Body of pancreas (tissue), 4 donors: Measurements from ENCODE around the gene EPHX1. TPM values are rescaled to one million over a fixed set of nuclear protein-coding genes. Genes with fewer than 3 reads are reported as not detected.

ENCODE experiments used
- ATAC-seq: fragments of 150-250 bp; one replicate; pipeline ENCODE4 v1.9.1; 2016
- DNase-seq, 4 donors: peaks; one replicate each; pipeline ENCODE4 v3.0.0-alpha.2; 2019
- H3K27ac ChIP-seq, 4 donors: fragments of 200-600 bp; sonication (generic); 1 replicate in 3 of 4; 2 replicates in 1 of 4; pipeline versions ENCODE4 v1.5.1 to v1.6.1; 2016 to 2019; ENCODE audit warnings: mild to moderate bottlenecking in 1 of 4, mixed read lengths in 1 of 4, moderate library complexity in 1 of 4
- H3K27me3 ChIP-seq, 2 donors: fragments of 200-600 bp; sonication (generic); one replicate each; pipeline ENCODE4 v1.6.0; 2016; ENCODE audit warnings: mild to moderate bottlenecking in 1 of 2
- H3K36me3 ChIP-seq, 2 donors: fragments of 200-600 bp; sonication (generic); replicated peaks in 1 of 2; 2 replicates each; pipeline ENCODE4 v1.5.1; 2016; ENCODE audit warnings: low read depth in 2 of 2; ENCODE audit not compliant: insufficient read depth in 1 of 2
- H3K4me1 ChIP-seq: fragments of 200-600 bp; sonication (generic); one replicate; pipeline ENCODE4 v1.6.0; 2016
- H3K4me3 ChIP-seq, 2 donors: fragments of 200-600 bp; sonication (generic); 1 replicate in 1 of 2; 2 replicates in 1 of 2; pipeline ENCODE4 v1.5.1; 2016 to 2019
- H3K9me3 ChIP-seq, 3 donors: fragments of 200-600 bp; sonication (generic); 1 replicate in 2 of 3; 2 replicates in 1 of 3; pipeline ENCODE4 v1.5.1; 2016
- CTCF ChIP-seq, 7 experiments: fragments of 450-650 bp in 4 of 7; fragments of 200-600 bp in 3 of 7; sonication (generic) in 3 of 7; IDR thresholded peaks; one replicate each; pipeline ENCODE4 v1.5.1; 2016 to 2019; ENCODE audit warnings: antibody characterized with exemption in 7 of 7
- POLR2A ChIP-seq, 3 donors: fragments of 450-650 bp; IDR thresholded peaks; one replicate each; pipeline ENCODE4 v1.6.1; 2016; ENCODE audit warnings: antibody characterized with exemption in 3 of 3, mild to moderate bottlenecking in 2 of 3
- WGBS, 2 donors: methylation state at CpG; one replicate each; pipeline ENCODE4 v1.1.5; 2017; 5-methylcytosine and 5-hydroxymethylcytosine counted together
- intact Hi-C: fragments of 100-400 bp; cut with DNase I; formaldehyde crosslinking; loops from one replicate; pipeline ENCODE4 v1.15.1; 2023
- total RNA-seq, 2 donors: library from RNA; depleted of rRNA; stranded (reverse); fragments of >200 nt; gene quantifications; one replicate each; pipeline ENCODE4 v1.1.0, GENCODE V29; 2016

The EPHX1 gene
- total RNA-seq, 2 donors from 2014 or later = 109 to 136 TPM

GRCh38 chr1:225840713-225841112 is 30.8 kb downstream of the EPHX1 start:
- Histone ChIP-seq H3K36me3 (peaks cover 7 to 16% of the 10 kb centered on the region in 2 donors), H3K4me1 (peaks cover 12% of the 10 kb centered on the region), H3K27ac (no peak overlapping the region), H3K9me3 (no peaks in the 10 kb centered on the region), H3K4me3 (no peak overlapping the region), H3K27me3 (no peaks in the 10 kb centered on the region)
- DNase-seq = no peak
- no peak for ATAC-seq
- intact Hi-C loops = no loop called here
- no peak for TF ChIP-seq CTCF (IDR thresholded peaks at IDR 0.05)
- no peak for TF ChIP-seq POLR2A (IDR thresholded peaks at IDR 0.05)
- WGBS, 2 donors = 84 to 88% methylated on average over 4 of the region's 4 CpGs

- no peak for TF ChIP-seq CTCF (IDR thresholded peaks at IDR 0.05)
- TF ChIP-seq POLR2A (IDR thresholded peaks at IDR 0.05) = no peak
- WGBS, 2 donors = 66 to 73% methylated on average over 8 to 11 of the region's 12 CpGs
- Histone ChIP-seq H3K27ac (peak overlapping the region in 2 of 4 donors; percentile 29 to 38), H3K36me3 (peaks cover 11 to 16% of the 10 kb centered on the region in 2 donors), H3K9me3 (no peaks in the 10 kb centered on the region), H3K27me3 (no peaks in the 10 kb centered on the region), H3K4me1 (peaks cover 18% of the 10 kb centered on the region), H3K4me3 (no peak overlapping the region)
- ATAC-seq (no peak), DNase-seq (no peak)
- intact Hi-C loops = no loop called here
Measured at GRCh38 chr1:225842074-225842473, 32.1 kb downstream of the EPHX1 start.

GRCh38 chr1:225842788-225843425 is 33.0 kb downstream of the EPHX1 start:
- Histone ChIP-seq H3K36me3 (peaks cover 11 to 16% of the 10 kb centered on the region in 2 donors), H3K4me3 (no peak overlapping the region), H3K9me3 (no peaks in the 10 kb centered on the region), H3K27ac (peak overlapping the region in 2 of 4 donors; percentile 29 to 38), H3K4me1 (peaks cover 27% of the 10 kb centered on the region), H3K27me3 (no peaks in the 10 kb centered on the region)
- WGBS, 2 donors = 71 to 90% methylated on average over 6 of the region's 6 CpGs
- no peak for DNase-seq
- ATAC-seq = no peak
- TF ChIP-seq POLR2A (IDR thresholded peaks at IDR 0.05) = no peak
- intact Hi-C loops = no loop called here

- H3K9me3 ChIP-seq = no peaks in the 10 kb centered on the region
- H3K27me3 ChIP-seq = no peaks in the 10 kb centered on the region
- H3K4me3 ChIP-seq = no peak overlapping the region
- DNase-seq = no peak
- intact Hi-C loops = no loop called here
- peaks cover 11 to 16% of the 10 kb centered on the region in 2 donors for H3K36me3 ChIP-seq
- no peak for ATAC-seq
- peaks cover 32% of the 10 kb centered on the region for H3K4me1 ChIP-seq
- 77 to 81% methylated on average over 5 to 6 of the region's 6 CpGs for WGBS, 2 donors
- TF ChIP-seq POLR2A (IDR thresholded peaks at IDR 0.05) = no peak
- TF ChIP-seq CTCF (IDR thresholded peaks at IDR 0.05) = no peak
- H3K27ac ChIP-seq = peak overlapping the region in 1 of 4 donors; percentile 36
Measured at GRCh38 chr1:225843426-225843795, 33.5 kb downstream of the EPHX1 start.

GRCh38 chr1:225844236-225845061 is 34.5 kb downstream of the EPHX1 start:
- WGBS, 2 donors = 74 to 78% methylated on average over 7 to 18 of the region's 18 CpGs
- Histone ChIP-seq H3K36me3 (peaks cover 6 to 16% of the 10 kb centered on the region in 2 donors), H3K27me3 (no peaks in the 10 kb centered on the region), H3K9me3 (no peaks in the 10 kb centered on the region), H3K27ac (peak overlapping the region in 3 of 4 donors; percentile 9 to 36 (median 23)), H3K4me1 (peaks cover 35% of the 10 kb centered on the region), H3K4me3 (no peak overlapping the region)
- ATAC-seq (no peak), DNase-seq (no peak)
- intact Hi-C loops = no loop called here
- TF ChIP-seq CTCF (IDR thresholded peaks at IDR 0.05) = no peak
- TF ChIP-seq POLR2A (IDR thresholded peaks at IDR 0.05) = peak in 2 of 3 donors; percentile 6 to 19
